ENCODE data around the gene THG1L.

Gene THG1L

GRCh38 chr5:157732130-157732514 lies 902 bp downstream of the THG1L start:
- Histone ChIP-seq H4K91ac (ENCODE audit: low read depth, low read length, poor library complexity) (no peak overlapping the region), H2BK120ac (ENCODE audit: low read depth, low read length) (no peak overlapping the region), H2AFZ (ENCODE audit: low read length) (peak overlapping the region; percentile 88), H2BK15ac (ENCODE audit: low read length) (no peak overlapping the region), H3K9ac (ENCODE audit: low read depth, low read length, poor library complexity) (no peak overlapping the region), H3K4me3 (ENCODE audit: low read length in 2 of 2) (peak overlapping the region in 1 of 2 donors; percentile 74), H2BK12ac (ENCODE audit: low read length) (no peak overlapping the region), H2AK5ac (ENCODE audit: low read depth, low read length) (no peak overlapping the region), H3K14ac (ENCODE audit: low read length) (no peak overlapping the region), H3K9me3 (replicated peaks in 1 of 2; ENCODE audit: control insufficient read depth in 2 of 2, insufficient read depth in 1 of 2, low read depth in 1 of 2, low read length in 2 of 2) (no peaks in the 10 kb centered on the region), H3K36me3 (replicated peaks in 1 of 2; ENCODE audit: control insufficient read depth in 2 of 2, insufficient read depth in 2 of 2, low read length in 2 of 2) (peaks cover 5 to 35% of the 10 kb centered on the region in 2 donors), H3K18ac (ENCODE audit: low read length) (no peak overlapping the region), H3K4me1 (ENCODE audit: control insufficient read depth in 2 of 2, insufficient read depth in 1 of 2, low read depth in 1 of 2, low read length in 2 of 2) (no peaks in the 10 kb centered on the region), H3K27ac (replicated peaks; ENCODE audit: low read length) (no peak overlapping the region), H3K23ac (ENCODE audit: low read depth, low read length, poor library complexity) (no peak overlapping the region), H3K4ac (ENCODE audit: low read length) (no peak overlapping the region), H3K4me2 (ENCODE audit: insufficient read depth, low read length, poor library complexity, severe bottlenecking) (peak overlapping the region; percentile 66), H3K79me1 (ENCODE audit: low read depth, low read length) (no peaks in the 10 kb centered on the region), H3K27me3 (ENCODE audit: control insufficient read depth in 3 of 3, insufficient read depth in 3 of 3, low read depth in 1 of 3, low read length in 3 of 3) (no peaks in the 10 kb centered on the region), H2BK5ac (ENCODE audit: low read length) (no peak overlapping the region), H4K8ac (ENCODE audit: low read depth, low read length) (no peak overlapping the region)
- no CpG with 5 or more reads among the region's 5 CpGs for WGBS, 2 donors (ENCODE audit: extremely low coverage in 2 of 2, insufficient read length in 2 of 2, insufficient replicate concordance in 1 of 2)
- no peak for DNase-seq (ENCODE audit: low spot score)

DNA sequence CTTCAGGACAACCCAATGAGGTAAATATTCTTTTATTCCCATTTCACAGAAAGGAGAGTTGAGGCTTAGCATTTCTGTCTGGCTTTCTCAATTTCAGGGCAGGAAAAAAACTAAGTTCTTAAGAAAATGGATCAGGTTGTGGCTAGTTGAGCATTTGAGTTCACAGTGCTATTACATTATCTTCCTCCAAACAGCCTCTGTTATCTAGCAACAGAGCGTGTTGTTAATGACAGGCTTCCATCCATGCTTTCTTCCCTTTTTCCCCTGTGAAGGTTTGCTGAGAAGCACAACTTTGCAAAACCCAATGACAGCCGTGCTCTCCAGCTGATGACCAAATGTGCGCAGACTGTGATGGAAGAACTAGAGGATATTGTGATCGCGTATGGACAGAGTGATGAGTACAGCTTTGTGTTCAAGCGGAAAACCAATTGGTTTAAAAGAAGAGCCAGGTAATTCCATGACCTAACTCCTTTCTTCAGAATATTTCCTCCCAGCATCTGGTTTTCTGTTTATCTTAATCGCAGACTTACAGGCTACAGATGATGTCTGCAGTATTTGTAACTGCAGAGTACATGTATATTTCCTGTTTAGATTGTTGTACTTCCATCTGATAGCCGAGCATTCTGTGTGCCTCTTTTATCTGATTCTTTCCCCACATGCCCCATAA lies 1.5 kb downstream of the THG1L start:
- H4K91ac ChIP-seq (ENCODE audit: low read depth, low read length, poor library complexity) = no peak overlapping the region
- no peaks in the 10 kb centered on the region for H3K4me1 ChIP-seq (ENCODE audit: control insufficient read depth in 2 of 2, insufficient read depth in 1 of 2, low read depth in 1 of 2, low read length in 2 of 2)
- no peak overlapping the region for H2AK5ac ChIP-seq (ENCODE audit: low read depth, low read length)
- no peak overlapping the region for H3K27ac ChIP-seq (replicated peaks; ENCODE audit: low read length)
- H3K79me1 ChIP-seq (ENCODE audit: low read depth, low read length) = no peaks in the 10 kb centered on the region
- no peak for DNase-seq (ENCODE audit: low spot score)
- H2BK120ac ChIP-seq (ENCODE audit: low read depth, low read length) = no peak overlapping the region
- no peak overlapping the region for H2BK12ac ChIP-seq (ENCODE audit: low read length)
- H2AFZ ChIP-seq (ENCODE audit: low read length) = no peak overlapping the region
- H3K9me3 ChIP-seq (replicated peaks in 1 of 2; ENCODE audit: control insufficient read depth in 2 of 2, insufficient read depth in 1 of 2, low read depth in 1 of 2, low read length in 2 of 2) = no peaks in the 10 kb centered on the region
- no peak overlapping the region for H2BK15ac ChIP-seq (ENCODE audit: low read length)
- no peak overlapping the region for H3K4me2 ChIP-seq (ENCODE audit: insufficient read depth, low read length, poor library complexity, severe bottlenecking)
- no peak overlapping the region for H3K23ac ChIP-seq (ENCODE audit: low read depth, low read length, poor library complexity)
- peaks cover 5 to 41% of the 10 kb centered on the region in 2 donors for H3K36me3 ChIP-seq (replicated peaks in 1 of 2; ENCODE audit: control insufficient read depth in 2 of 2, insufficient read depth in 2 of 2, low read length in 2 of 2)
- H2BK5ac ChIP-seq (ENCODE audit: low read length) = no peak overlapping the region
- no peaks in the 10 kb centered on the region for H3K27me3 ChIP-seq (ENCODE audit: control insufficient read depth in 3 of 3, insufficient read depth in 3 of 3, low read depth in 1 of 3, low read length in 3 of 3)
- H3K4me3 ChIP-seq (ENCODE audit: low read length in 2 of 2) = no peak overlapping the region
- no peak overlapping the region for H3K9ac ChIP-seq (ENCODE audit: low read depth, low read length, poor library complexity)
- no peak overlapping the region for H3K14ac ChIP-seq (ENCODE audit: low read length)
- no peak overlapping the region for H3K18ac ChIP-seq (ENCODE audit: low read length)
- H3K4ac ChIP-seq (ENCODE audit: low read length) = no peak overlapping the region
- H4K8ac ChIP-seq (ENCODE audit: low read depth, low read length) = no peak overlapping the region
- WGBS, 2 donors (ENCODE audit: extremely low coverage in 2 of 2, insufficient read length in 2 of 2, insufficient replicate concordance in 1 of 2) = no CpG with 5 or more reads among the region's 8 CpGs

GRCh38 chr5:157734436-157734835 lies 3.2 kb downstream of the THG1L start:
- Histone ChIP-seq H2BK120ac (ENCODE audit: low read depth, low read length) (no peak overlapping the region), H2AK5ac (ENCODE audit: low read depth, low read length) (no peak overlapping the region), H4K8ac (ENCODE audit: low read depth, low read length) (no peak overlapping the region), H3K4ac (ENCODE audit: low read length) (no peak overlapping the region), H3K79me1 (ENCODE audit: low read depth, low read length) (no peaks in the 10 kb centered on the region), H3K9ac (ENCODE audit: low read depth, low read length, poor library complexity) (no peak overlapping the region), H3K27ac (replicated peaks; ENCODE audit: low read length) (no peak overlapping the region), H2BK5ac (ENCODE audit: low read length) (no peak overlapping the region), H3K4me3 (ENCODE audit: low read length in 2 of 2) (no peak overlapping the region), H3K9me3 (replicated peaks in 1 of 2; ENCODE audit: control insufficient read depth in 2 of 2, insufficient read depth in 1 of 2, low read depth in 1 of 2, low read length in 2 of 2) (no peaks in the 10 kb centered on the region), H4K91ac (ENCODE audit: low read depth, low read length, poor library complexity) (no peak overlapping the region), H3K14ac (ENCODE audit: low read length) (no peak overlapping the region), H3K36me3 (replicated peaks in 1 of 2; ENCODE audit: control insufficient read depth in 2 of 2, insufficient read depth in 2 of 2, low read length in 2 of 2) (peaks cover 8 to 56% of the 10 kb centered on the region in 2 donors), H3K4me2 (ENCODE audit: insufficient read depth, low read length, poor library complexity, severe bottlenecking) (no peak overlapping the region), H3K27me3 (ENCODE audit: control insufficient read depth in 3 of 3, insufficient read depth in 3 of 3, low read depth in 1 of 3, low read length in 3 of 3) (no peaks in the 10 kb centered on the region), H2BK12ac (ENCODE audit: low read length) (no peak overlapping the region), H3K18ac (ENCODE audit: low read length) (no peak overlapping the region), H3K4me1 (ENCODE audit: control insufficient read depth in 2 of 2, insufficient read depth in 1 of 2, low read depth in 1 of 2, low read length in 2 of 2) (no peaks in the 10 kb centered on the region), H2BK15ac (ENCODE audit: low read length) (no peak overlapping the region), H3K23ac (ENCODE audit: low read depth, low read length, poor library complexity) (no peak overlapping the region), H2AFZ (ENCODE audit: low read length) (no peak overlapping the region)
- no peak for DNase-seq (ENCODE audit: low spot score)
- no CpG with 5 or more reads among the region's 7 CpGs for WGBS, 2 donors (ENCODE audit: extremely low coverage in 2 of 2, insufficient read length in 2 of 2, insufficient replicate concordance in 1 of 2)

- no peak overlapping the region for H3K9ac ChIP-seq (ENCODE audit: low read depth, low read length, poor library complexity)
- H4K8ac ChIP-seq (ENCODE audit: low read depth, low read length) = no peak overlapping the region
- no peak overlapping the region for H4K91ac ChIP-seq (ENCODE audit: low read depth, low read length, poor library complexity)
- no peak overlapping the region for H2BK15ac ChIP-seq (ENCODE audit: low read length)
- no CpG with 5 or more reads among the region's 6 CpGs for WGBS, 2 donors (ENCODE audit: extremely low coverage in 2 of 2, insufficient read length in 2 of 2, insufficient replicate concordance in 1 of 2)
- H3K36me3 ChIP-seq (replicated peaks in 1 of 2; ENCODE audit: control insufficient read depth in 2 of 2, insufficient read depth in 2 of 2, low read length in 2 of 2) = peaks cover 10 to 67% of the 10 kb centered on the region in 2 donors
- DNase-seq (ENCODE audit: low spot score) = no peak
- no peak overlapping the region for H3K4ac ChIP-seq (ENCODE audit: low read length)
- H3K4me1 ChIP-seq (ENCODE audit: control insufficient read depth in 2 of 2, insufficient read depth in 1 of 2, low read depth in 1 of 2, low read length in 2 of 2) = no peaks in the 10 kb centered on the region
- H3K27ac ChIP-seq (replicated peaks; ENCODE audit: low read length) = no peak overlapping the region
- H3K14ac ChIP-seq (ENCODE audit: low read length) = no peak overlapping the region
- no peak overlapping the region for H3K4me3 ChIP-seq (ENCODE audit: low read length in 2 of 2)
- H3K27me3 ChIP-seq (ENCODE audit: control insufficient read depth in 3 of 3, insufficient read depth in 3 of 3, low read depth in 1 of 3, low read length in 3 of 3) = no peaks in the 10 kb centered on the region
- H3K23ac ChIP-seq (ENCODE audit: low read depth, low read length, poor library complexity) = no peak overlapping the region
- no peak overlapping the region for H2BK120ac ChIP-seq (ENCODE audit: low read depth, low read length)
- H3K18ac ChIP-seq (ENCODE audit: low read length) = no peak overlapping the region
- no peaks in the 10 kb centered on the region for H3K79me1 ChIP-seq (ENCODE audit: low read depth, low read length)
- H3K4me2 ChIP-seq (ENCODE audit: insufficient read depth, low read length, poor library complexity, severe bottlenecking) = no peak overlapping the region
- H2BK5ac ChIP-seq (ENCODE audit: low read length) = no peak overlapping the region
- no peak overlapping the region for H2AK5ac ChIP-seq (ENCODE audit: low read depth, low read length)
- H3K9me3 ChIP-seq (replicated peaks in 1 of 2; ENCODE audit: control insufficient read depth in 2 of 2, insufficient read depth in 1 of 2, low read depth in 1 of 2, low read length in 2 of 2) = no peaks in the 10 kb centered on the region
- H2AFZ ChIP-seq (ENCODE audit: low read length) = no peak overlapping the region
- no peak overlapping the region for H2BK12ac ChIP-seq (ENCODE audit: low read length)
Measured at GRCh38 chr5:157735991-157736390, 4.8 kb downstream of the THG1L start.
